GM15510 (cell line): Measurements from ENCODE around the gene OLFM1.

Experiments
- POLR2A ChIP-seq: IDR thresholded peaks from 3 replicates; pipeline ENCODE4 v1.6.1; 2011; ENCODE audit warnings: borderline replicate concordance; ENCODE audit not compliant: insufficient read length; ENCODE audit errors: extremely low read depth

The OLFM1 gene

GRCh38 chr9:135117281-135117680 is 29.8 kb downstream of the OLFM1 start:
- no peak for TF ChIP-seq POLR2A

- no peak for TF ChIP-seq POLR2A
Observed at GRCh38 chr9:135119496-135120064, 32.1 kb downstream of the OLFM1 start.

GRCh38 chr9:135120249-135120648 is 32.8 kb downstream of the OLFM1 start:
- no peak for TF ChIP-seq POLR2A

GRCh38 chr9:135122316-135122715 is 34.8 kb downstream of the OLFM1 start:
- no peak for TF ChIP-seq POLR2A

GRCh38 chr9:135123126-135123772 is 35.8 kb downstream of the OLFM1 start:
- TF ChIP-seq POLR2A = no peak

- TF ChIP-seq POLR2A = no peak
Observed at GRCh38 chr9:135123773-135124134, 36.3 kb downstream of the OLFM1 start.

- TF ChIP-seq POLR2A = no peak
Observed at GRCh38 chr9:135126451-135127187, 39.2 kb downstream of the OLFM1 start.

GRCh38 chr9:135127718-135128670 is 40.5 kb downstream of the OLFM1 start:
- no peak for TF ChIP-seq POLR2A

GRCh38 chr9:135129137-135129695 is 41.7 kb downstream of the OLFM1 start:
- TF ChIP-seq POLR2A = no peak

GRCh38 chr9:135130207-135130976 is 42.9 kb downstream of the OLFM1 start:
- TF ChIP-seq POLR2A = no peak

- TF ChIP-seq POLR2A = no peak
Observed at GRCh38 chr9:135131488-135131887, 44.0 kb downstream of the OLFM1 start.

- no peak for TF ChIP-seq POLR2A
Observed at GRCh38 chr9:135132008-135132407, 44.5 kb downstream of the OLFM1 start.

- no peak for TF ChIP-seq POLR2A
Observed at GRCh38 chr9:135134268-135135022, 47.0 kb downstream of the OLFM1 start.
